NK-92 treated with Interleukin-12 subunit alpha and Interleukin-12 subunit beta, amount 100 ng/mL, for 24 hours (cell line): ENCODE data around the gene MGLL.
A peak's percentile ranks its signal among the peaks of the same experiment; 100 is the strongest.
"Not testable (repeated sequence)": the region's sequence is repeated elsewhere in the genome, so short reads cannot be mapped to it uniquely, and the experiment has no call there.

Experiments
- DNase-seq: peaks from one replicate; lab custom pipeline; 2025; lab: John Stamatoyannopoulos, UW

The MGLL gene

DNA sequence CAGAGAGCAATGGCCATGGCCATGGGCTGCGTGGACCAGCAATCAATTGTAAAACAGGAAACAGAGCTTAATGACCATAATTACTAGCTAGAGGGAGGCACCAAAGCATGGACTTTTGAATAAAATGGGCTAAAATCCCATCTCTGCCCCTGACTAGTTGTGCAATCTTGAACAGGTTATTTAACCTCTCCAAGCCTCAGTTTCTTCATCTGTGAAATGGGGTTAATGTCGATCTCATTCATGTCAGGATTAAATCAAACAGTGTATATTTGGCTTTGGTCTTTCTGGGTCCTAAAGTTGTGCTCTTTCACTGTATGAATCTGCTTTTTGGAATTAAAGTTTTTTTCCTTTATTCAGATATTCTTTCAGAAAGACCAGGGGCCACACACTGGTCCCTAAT, 113.5 kb downstream of the MGLL start:
- DNase-seq: no peak

DNA sequence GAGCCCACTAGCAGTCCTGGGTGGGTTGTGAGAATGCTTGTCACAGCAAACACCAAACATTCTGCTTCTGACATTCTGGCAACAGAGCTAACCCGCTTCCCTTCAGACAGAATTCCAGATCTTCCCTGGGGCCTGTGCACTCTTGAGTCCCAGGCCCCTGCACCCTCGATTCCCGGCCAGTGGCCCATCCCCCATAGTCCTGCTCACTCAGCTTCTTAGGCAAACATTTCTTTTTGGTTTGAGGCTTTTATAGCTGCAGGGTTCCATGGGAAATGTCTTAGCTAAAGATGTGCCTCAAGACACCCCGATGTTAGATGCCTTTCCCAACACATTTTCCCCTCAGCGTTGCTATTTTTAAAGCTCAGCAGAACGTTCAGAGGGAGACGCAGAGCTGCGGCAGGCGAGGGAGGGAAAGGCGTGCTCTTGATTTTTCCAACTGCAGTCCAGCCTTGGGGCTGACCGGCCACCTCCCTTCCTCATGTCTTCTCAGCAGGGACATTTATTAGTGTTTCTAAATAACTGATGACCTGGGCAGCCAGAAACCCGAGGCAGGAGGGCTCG, 114.4 kb downstream of the MGLL start:
- no peak for DNase-seq

DNA sequence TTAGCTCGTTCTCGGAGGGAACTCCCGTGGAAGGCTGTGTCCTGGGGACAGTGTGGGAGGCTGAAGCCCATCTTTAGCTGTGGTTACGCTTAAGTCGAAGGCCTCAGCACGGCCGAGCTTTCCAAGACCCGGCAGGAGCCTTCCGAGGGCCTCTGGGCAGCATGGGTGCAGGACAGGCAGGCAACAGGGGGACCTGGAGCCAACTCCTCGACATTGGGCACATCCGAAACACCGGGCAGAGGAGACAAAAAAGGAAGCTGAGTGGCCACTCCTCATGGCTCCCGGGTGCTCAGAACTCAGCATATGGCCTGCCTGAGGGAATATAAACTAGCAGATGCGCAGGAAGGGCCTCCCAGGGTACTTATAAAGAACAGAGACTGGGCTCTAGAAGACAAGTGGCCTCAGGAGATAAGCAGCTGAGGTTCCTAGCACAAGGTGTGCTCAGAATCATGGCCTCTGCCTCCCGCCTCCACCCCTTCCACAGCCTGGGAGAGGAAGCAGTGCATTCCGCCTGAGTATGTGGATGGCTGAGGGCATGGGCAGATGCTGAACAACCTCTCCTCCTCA, 115.4 kb downstream of the MGLL start:
- DNase-seq: no peak

DNA sequence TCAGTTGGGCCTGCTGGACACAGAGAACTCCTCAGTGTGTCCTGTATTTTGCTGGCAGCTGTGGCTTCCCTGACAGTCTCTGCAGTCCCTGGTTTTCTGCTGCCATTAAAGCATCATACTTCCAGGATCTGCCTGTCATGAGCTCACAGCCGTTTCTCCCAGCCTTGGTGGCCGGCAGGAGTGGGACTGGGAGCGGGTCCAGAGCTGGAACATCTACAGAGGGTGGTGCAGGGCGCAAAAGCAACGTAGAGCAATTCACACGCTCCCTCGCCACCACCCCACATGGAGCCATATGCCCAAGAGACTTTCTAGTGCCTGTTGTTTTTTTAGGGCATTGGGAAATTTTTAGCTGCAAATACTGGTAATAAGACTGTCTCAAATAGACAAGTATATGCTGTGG, 116.0 kb downstream of the MGLL start:
- no peak for DNase-seq

DNA sequence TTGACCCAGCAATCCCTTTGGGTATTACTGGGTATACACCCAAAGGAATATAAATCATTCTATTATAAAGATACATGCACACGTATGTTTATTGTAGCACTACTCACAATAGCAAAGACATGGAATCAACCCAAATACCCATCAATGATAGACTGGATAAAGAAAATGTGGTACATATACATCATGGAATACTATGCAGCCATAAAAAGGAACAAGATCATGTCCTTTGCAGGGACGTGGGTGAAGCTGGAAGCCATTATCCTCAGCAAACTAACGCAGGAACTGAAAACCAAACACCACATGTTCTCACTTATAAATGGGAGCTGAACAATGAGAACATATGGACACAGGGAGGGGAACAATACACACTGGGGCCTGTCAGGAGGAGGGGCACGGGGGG, 117.5 kb downstream of the MGLL start:
- not testable (repeated sequence) for DNase-seq

DNA sequence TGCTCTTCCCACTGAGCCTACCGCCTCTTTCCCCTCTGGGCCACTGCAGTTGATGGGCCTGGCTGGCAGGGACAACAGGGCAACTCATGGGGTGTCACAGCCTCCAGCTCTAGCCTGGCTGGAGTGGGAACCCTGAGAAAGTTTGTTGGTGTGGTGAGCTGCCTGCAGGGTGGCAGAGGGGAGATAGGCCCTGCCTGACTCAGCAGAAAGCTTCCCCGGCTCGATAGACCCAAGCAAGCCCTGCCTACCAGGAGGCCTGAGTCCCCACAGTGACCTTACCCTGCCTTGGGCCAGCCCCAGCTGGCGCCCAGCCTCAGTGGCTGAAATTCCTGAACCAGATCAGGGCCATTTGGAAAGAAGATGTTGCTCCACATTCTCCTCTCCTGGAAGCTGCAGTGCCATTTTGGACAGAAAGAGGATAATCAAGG, 120.2 kb downstream of the MGLL start:
- DNase-seq: no peak

DNA sequence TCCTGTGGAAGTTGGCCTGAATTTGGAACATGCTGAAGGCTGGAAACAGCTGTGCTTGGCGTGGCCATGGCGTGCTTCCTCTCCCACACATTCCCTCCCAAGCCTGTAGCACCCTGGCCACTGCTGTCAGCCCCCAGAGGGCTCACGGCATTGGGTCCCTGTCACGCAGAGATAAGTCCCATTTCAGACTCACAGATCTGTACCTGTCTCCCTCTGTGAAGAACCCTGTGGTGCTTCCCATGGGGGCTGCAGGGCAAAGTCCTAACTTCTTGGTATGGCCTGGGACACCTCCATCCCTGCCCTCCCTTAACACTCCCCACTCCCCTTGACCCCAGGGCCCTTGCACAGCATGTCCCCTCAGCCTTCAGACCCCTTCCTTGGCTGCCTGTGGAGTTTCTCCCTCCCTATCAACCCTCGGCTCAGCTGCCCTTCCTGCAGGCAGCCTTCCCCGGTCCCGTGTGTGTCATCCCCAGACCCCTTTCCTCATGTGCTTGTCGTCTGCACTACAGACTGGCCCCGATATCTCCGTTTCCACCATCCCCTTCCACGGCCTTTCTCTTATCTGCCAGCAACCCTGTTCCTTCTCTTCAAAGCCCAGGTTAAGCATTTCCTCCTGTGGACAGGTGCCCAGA, 120.9 kb downstream of the MGLL start:
- DNase-seq: no peak

DNA sequence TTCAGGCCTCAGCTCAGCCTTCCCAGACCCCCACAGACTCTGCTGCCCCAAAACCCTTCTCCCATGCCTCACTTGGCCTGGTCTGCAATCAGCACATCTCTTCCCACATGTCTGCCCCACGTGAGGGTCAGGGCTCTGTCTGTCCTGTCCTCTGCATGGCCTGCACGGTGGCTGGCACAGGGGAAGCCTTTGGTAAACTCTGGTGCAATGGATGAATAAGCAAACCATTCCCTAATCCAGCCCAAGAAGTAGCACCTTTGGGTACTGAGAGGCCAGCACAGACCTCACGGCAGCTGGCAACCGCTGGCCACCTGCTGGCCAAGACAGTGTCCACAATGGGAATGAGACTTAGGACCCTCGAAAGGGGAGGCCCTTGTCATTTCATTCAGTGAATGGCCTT, 121.9 kb downstream of the MGLL start:
- no peak for DNase-seq

DNA sequence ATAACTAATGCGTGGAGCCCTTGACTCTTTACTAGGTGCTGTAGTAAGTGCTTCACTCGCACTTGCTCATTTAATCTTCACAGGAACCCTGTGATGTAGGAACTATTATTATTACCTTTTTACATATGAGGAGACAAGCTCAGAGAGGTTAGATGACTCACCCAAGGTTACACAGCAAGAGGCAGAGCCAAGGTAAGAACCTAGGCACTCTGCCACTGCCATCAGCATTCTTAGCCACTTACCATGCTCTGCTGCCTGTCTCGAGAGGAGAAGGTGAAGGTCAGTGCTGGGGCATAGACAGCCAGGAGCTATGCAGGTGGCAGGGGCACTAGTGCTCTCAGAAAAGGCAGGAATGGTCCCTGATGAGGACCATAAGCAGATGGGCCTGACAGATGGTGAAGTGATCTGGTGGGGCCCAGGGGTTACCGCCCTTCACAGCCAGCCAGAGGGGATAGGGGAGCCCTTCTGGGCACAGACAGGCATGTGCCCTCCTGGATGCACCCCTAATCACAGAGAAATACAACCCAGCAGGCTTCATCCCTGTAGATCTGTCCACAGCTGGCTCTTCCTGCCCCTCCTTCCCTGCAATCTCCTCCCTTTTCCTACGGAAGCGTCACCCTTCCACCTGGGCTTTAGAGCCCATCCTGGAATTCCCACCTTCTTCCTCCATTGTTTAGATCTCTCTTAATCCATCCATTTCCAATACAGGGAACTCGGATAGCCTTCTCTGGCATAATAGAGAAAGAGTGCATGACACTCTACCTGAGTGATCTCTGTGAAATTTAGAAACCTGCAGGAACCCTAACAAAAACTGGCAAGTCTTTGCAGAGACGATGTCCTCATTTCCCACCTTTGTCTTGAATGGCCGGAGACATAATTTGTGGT, 122.7 kb downstream of the MGLL start:
- DNase-seq: no peak

DNA sequence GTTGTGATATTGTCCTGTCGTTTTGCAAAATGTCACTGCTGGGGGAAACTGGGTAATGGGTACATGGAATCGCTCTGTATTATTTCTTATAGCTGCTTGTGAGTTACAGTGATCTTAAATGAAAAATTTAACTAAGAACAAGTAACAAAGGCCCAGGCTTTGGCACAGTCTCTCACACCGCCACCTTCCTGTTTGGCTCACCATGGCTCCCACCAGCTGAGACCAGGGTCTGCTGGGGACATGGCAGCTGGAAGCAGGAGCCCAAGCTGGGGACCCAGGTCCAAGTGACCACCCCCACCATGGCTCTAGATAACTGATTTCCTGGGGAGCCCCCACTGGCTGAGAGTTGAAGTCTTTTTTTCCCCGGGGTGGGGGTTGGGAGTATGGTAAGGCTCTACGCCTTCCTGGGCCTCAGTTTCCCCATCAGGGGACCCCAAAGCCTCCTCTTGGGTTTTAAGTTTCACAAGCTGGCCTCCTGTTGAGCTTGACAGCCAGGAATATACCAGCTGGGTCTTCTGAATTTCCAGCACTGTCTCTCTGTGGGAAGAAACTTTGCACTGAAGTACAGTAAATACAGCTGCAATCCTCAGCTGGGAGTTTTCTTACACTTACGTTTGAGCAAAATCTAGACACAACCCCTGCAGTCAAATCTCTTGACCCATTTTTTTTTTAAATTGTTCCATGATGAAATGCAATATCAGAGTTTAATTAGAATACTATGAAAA, 123.5 kb downstream of the MGLL start:
- no peak for DNase-seq

DNA sequence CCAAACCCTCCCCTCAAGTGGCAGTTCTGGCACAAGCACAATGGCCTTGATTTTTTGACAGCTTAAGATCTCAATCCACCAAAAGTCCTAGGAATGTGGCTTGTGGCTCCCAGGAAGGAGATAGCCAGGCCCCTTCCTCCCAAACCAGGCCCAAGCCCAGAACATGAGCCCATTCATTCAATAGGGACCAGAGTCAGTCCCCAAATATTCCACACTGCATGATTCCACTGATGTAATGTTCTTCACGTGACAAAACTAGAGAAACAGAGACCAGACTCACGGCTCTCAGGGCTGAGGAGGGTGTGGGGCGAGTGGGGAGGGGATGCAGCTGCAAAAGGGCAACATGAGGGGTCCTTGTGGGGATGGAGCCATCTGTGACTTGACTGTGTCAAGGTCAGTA, 124.0 kb downstream of the MGLL start:
- no peak for DNase-seq

DNA sequence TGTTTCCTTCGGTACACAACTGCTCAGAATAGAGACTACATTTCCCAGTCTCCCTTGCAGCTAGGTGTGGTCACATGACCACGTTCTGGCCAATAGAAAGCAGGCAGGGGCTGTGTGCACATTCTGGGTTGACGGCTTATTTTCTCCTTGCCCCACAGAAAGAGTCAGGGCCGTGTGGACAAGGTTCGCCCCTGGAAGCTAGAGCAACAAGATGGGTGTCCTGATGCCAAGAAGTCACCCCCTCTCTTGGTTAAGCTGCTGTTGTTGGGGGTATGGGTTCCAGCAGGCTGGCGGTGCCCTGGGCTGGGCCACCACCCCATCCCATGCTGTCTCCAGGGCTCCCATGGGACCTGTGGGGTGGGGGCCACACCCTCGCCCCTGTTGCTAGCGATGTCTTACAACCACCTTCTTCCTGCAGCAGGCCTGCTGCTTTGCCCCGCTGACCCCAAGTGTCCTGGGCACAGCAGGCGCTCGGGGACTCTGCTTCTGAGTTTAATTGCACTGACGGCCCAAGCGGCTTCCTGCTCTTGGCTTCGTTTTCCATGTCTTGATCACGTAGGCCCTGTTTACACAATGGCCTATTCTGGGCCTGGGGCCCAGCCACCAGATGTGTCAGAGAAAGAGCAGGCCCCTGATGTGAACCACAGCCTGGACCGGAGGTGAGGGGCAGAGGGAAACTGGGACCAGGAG, 124.6 kb downstream of the MGLL start:
- peak; percentile 15 for DNase-seq

DNA sequence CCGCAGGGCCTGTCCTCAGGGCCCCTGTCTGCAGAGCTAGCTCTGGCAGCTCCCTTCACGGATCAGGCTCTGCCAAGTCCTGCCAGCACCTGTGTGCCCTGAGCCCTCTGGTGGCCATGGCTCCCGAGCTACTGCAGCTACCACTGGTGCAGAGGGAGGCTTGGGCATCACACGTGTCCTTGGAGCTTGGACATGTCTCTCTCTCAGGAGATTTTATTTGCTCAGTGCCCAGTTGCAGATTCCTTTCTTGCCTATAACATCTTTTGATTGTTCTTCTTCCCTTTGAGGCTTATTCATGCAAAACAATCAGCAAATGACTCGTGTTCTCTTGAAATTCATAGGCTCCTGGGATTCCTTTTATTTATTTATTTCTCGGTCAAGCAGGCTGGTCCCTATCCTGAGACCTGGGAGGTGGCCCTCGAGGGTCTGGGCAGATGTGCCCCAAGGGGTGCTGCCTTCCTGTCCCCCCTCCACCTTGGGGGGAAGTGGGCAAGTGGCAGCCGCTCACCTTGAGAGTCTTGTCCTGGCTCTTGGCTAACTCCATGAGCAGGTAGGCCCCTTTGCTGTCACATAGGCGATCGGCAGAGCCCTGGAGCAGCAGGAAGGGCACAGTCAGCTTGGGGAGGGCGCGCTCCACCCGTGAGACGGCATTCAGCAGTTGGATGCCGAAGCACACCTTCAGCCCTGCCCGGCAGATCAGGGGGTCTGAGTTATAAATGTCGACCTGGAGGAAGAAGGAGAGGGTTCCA, 127.7 kb downstream of the MGLL start:
- DNase-seq: peak; percentile 20

DNA sequence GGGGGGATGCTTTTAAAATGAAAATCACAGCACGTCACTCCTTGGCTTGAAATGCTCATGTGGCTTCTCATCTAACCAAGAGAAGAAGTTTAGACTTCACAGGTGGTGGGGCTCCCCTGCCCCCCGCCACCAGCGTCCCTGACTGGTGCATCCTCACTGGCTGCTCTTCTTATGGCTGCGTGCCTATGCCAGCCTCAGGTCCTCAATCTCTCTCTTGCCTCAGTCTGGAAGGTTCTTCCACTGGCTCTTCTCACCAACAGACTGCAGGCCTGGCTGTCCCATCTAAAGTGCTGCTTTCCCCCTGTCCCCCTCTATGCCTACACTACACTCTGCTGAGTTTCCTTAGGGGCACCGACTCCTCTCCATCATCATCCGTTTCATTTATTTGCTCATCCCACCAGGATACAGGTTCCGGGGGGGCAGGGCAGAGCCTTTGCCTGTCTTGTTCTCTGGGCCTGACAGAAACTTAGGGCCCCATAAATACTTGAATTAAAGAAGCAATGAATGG, 128.9 kb downstream of the MGLL start:
- no peak for DNase-seq

DNA sequence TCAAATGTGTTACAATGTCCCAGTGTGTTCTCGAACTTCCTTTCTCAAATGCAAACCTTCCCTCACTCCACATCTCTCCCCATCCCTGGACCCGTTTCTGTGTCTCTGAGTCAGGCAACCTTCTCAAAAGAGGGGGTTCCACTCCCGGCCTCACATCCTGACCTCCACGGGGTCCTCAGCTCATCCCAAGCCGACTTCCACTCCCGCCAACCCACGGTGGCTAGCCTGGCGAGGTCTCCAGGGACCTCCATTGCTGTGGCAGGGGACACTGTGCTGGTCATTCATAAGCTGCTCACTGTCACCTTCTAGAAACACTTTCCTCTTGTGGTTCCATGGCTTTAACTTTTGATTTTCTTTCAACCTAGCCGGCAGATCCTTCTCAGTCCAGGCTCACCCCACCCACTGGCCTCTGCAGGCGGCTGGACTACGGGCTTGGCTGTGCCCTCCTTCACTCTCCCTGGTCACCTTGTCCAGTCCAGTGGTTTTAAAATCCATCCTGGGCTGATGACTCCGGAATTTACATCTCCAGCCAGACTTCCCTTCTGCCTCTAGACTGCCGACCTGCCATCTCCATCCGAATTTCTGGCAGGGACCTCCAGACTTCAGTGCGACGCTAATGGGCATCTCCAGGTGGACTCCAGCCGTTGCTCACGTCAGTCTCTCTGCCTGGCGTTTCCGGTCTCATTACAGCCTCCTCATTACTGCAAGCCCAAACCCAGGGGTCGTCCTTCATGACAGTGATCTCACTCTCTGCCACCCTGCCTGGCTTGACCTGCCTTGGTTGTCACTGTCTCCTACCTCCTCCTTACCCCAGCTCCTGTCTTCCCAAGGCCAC, 129.6 kb downstream of the MGLL start:
- no peak for DNase-seq

DNA sequence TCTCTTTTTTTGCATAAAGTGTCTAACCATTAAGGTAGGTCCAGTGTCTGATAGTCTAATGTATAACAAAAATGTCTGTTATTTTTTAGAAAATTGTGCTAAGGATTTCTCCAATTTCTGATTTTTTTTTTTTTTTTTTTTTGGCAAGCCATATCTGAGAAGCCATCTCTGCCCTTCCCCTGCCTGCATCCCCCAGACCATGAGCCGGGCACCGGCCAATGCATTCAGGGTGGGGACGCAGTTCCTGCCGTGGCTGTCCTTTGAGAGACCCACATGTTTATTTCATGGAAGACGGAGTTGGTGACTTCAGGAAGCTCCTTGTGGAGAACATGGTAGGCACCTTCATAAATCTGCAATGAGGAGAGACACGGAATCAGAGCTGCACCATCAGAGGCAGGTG, 130.3 kb downstream of the MGLL start:
- no peak for DNase-seq

DNA sequence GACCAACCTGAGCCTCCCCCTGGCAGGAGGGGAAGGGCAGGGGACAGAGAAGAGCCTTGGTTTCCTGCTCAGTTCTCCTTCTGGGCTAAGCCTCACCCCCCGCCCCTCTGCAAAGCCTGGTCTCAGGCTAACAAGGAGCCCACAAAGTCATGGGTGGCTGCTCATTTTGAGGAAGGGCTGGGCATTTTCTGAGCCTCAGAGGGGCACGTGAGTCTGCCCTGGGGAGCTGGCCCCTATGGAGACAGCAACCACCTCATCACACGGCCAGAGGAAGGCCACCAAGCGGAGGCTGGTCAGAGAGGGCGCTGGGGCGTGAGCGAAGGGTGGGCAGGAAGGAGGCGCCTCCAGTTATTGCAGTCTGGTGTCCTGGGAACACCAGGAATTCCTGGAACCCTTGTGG, 130.8 kb downstream of the MGLL start:
- DNase-seq: no peak

DNA sequence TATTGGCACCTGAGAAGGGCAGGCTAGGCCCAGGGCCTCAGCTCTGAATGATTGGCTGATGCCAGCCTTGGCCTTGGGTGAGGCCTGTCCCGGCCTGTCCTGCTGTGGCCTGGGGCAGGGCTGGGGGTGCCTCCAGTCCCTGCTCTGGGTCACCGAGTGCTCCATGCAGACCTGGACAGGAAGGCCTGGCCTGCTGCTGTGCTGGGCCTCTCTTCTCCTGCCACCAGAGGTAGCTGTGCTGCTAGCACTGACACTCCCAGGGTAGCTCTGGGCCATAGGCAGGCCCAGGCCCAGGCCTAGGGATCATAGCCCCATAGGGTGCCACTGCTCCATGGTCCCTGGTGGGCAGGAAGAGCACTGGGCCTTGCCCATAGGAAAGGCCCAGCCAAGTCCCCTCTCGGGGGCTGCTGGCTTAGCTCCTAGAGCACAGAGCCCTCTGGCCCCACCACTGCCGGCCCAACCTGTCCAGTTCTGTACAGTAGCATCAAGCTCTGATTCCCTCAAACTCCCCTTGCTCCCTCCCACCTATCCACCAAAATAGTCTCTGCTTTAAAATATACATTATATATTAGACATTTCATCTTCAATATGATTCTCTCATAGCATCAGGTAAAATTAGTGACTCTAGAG, 131.4 kb downstream of the MGLL start:
- DNase-seq: no peak

DNA sequence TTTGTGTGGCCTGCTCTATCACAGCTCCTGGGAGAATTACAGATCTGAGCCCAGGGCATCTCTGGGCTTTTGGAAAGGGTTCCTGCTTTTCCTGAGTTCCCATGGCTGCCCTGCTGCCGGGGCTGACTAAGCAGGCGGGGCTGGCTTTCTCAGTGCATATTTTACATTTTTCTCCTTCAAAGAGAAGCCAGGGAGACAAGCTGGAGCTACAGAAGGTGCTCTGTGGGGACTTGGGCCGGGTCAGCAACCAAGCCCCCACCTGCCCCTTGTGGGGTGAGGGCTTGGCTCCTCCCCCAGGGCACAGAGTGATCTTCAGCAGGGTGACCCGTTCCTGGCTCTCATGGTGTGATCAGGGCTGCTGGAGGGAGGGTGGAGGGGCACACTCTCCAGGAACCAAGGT, 132.2 kb downstream of the MGLL start:
- DNase-seq: no peak
